T-helper 1 cell treated with Interleukin-12 subunit alpha and Interleukin-12 subunit beta and Interleukin-4 antibody, amounts not matched to agents 30 μg/mL and 1 μg/mL, for 36 hours (primary cell): ENCODE results near the gene ZMPSTE24.
A peak's percentile ranks its signal among the peaks of the same experiment; 100 is the strongest.

ENCODE experiments used
- H3K27ac Mint-ChIP-seq: one replicate; pipeline ENCODE4 v1.8.0; 2021; ENCODE audit warnings: mild to moderate bottlenecking, mixed read lengths
- H3K27me3 Mint-ChIP-seq: one replicate; pipeline ENCODE4 v1.8.0; 2021; ENCODE audit warnings: low read depth, mixed read lengths
- H3K36me3 Mint-ChIP-seq: one replicate; pipeline ENCODE4 v1.8.0; 2021; ENCODE audit warnings: low read depth, mixed read lengths
- H3K4me1 Mint-ChIP-seq: one replicate; pipeline ENCODE4 v1.8.0; 2021; ENCODE audit warnings: low read depth, mixed read lengths
- H3K4me3 Mint-ChIP-seq: one replicate; pipeline ENCODE4 v1.8.0; 2021; ENCODE audit warnings: mild to moderate bottlenecking, moderate library complexity, mixed read lengths
- H3K9me3 Mint-ChIP-seq: one replicate; pipeline ENCODE4 v1.8.0; 2021; ENCODE audit warnings: mixed read lengths

ZMPSTE24 gene

GRCh38 chr1:40247655-40248054, 10.4 kb upstream of the ZMPSTE24 start, which contains the start of gene TMCO2:
TMCO2 (plus strand) TSS chr1:40247937; CDS start chr1:40247994, 57 bp downstream.
- H3K27ac Mint-ChIP-seq: no peak within 1 kb of the TSS
- H3K36me3 Mint-ChIP-seq: peaks cover 1% of the 10 kb centered on the region
- H3K4me1 Mint-ChIP-seq: peaks cover 21% of the 10 kb centered on the region
- no peaks in the 10 kb centered on the region for H3K9me3 Mint-ChIP-seq
- no peak within 1 kb of the TSS for H3K4me3 Mint-ChIP-seq
- H3K27me3 Mint-ChIP-seq: no peaks in the 10 kb centered on the region

- peaks cover 24% of the 10 kb centered on the region for H3K4me1 Mint-ChIP-seq
- H3K36me3 Mint-ChIP-seq: peaks cover 1% of the 10 kb centered on the region
- no peaks in the 10 kb centered on the region for H3K9me3 Mint-ChIP-seq
- no peaks in the 10 kb centered on the region for H3K27me3 Mint-ChIP-seq
- H3K27ac Mint-ChIP-seq: no peak overlapping the region
- H3K4me3 Mint-ChIP-seq: no peak overlapping the region
Measured at GRCh38 chr1:40248412-40248811, 9.6 kb upstream of the ZMPSTE24 start.

- no peaks in the 10 kb centered on the region for H3K9me3 Mint-ChIP-seq
- no peak overlapping the region for H3K27ac Mint-ChIP-seq
Measured at GRCh38 chr1:40251456-40251855, 6.6 kb upstream of the ZMPSTE24 start.

GRCh38 chr1:40252601-40253000, 5.4 kb upstream of the ZMPSTE24 start:
- Mint-ChIP-seq H3K4me1 (peaks cover 18% of the 10 kb centered on the region), H3K27me3 (no peaks in the 10 kb centered on the region), H3K4me3 (no peak overlapping the region), H3K27ac (no peak overlapping the region), H3K36me3 (peaks cover 8% of the 10 kb centered on the region), H3K9me3 (no peaks in the 10 kb centered on the region)

More at GRCh38 chr1:40251456-40251855, 6.6 kb upstream of the ZMPSTE24 start:
- Mint-ChIP-seq H3K27me3 (no peaks in the 10 kb centered on the region), H3K4me3 (no peak overlapping the region), H3K4me1 (peaks cover 15% of the 10 kb centered on the region), H3K36me3 (peaks cover 8% of the 10 kb centered on the region)

GRCh38 chr1:40255231-40255630, 2.8 kb upstream of the ZMPSTE24 start:
- Mint-ChIP-seq H3K36me3 (peaks cover 9% of the 10 kb centered on the region), H3K27ac (no peak overlapping the region), H3K4me1 (peaks cover 24% of the 10 kb centered on the region), H3K4me3 (no peak overlapping the region), H3K9me3 (no peaks in the 10 kb centered on the region), H3K27me3 (no peaks in the 10 kb centered on the region)

GRCh38 chr1:40256401-40257084, 1.5 kb upstream of the ZMPSTE24 start:
- H3K27me3 Mint-ChIP-seq: no peaks in the 10 kb centered on the region
- H3K4me3 Mint-ChIP-seq: peak overlapping the region; percentile 65
- H3K27ac Mint-ChIP-seq: peak overlapping the region; percentile 98
- H3K36me3 Mint-ChIP-seq: peaks cover 20% of the 10 kb centered on the region
- H3K9me3 Mint-ChIP-seq: no peaks in the 10 kb centered on the region
- H3K4me1 Mint-ChIP-seq: peaks cover 19% of the 10 kb centered on the region

GRCh38 chr1:40257313-40257687, 736 bp upstream of the ZMPSTE24 start:
- Mint-ChIP-seq H3K27ac (peak overlapping the region; percentile 98), H3K4me3 (peak overlapping the region; percentile 94), H3K9me3 (no peaks in the 10 kb centered on the region), H3K4me1 (peaks cover 19% of the 10 kb centered on the region), H3K36me3 (peaks cover 26% of the 10 kb centered on the region), H3K27me3 (no peaks in the 10 kb centered on the region)

GRCh38 chr1:40258445-40258769, 371 bp downstream of the ZMPSTE24 start:
- H3K36me3 Mint-ChIP-seq: peaks cover 35% of the 10 kb centered on the region
- H3K27me3 Mint-ChIP-seq: no peaks in the 10 kb centered on the region
- H3K4me1 Mint-ChIP-seq: peaks cover 26% of the 10 kb centered on the region
- peak overlapping the region; percentile 98 for H3K27ac Mint-ChIP-seq
- H3K4me3 Mint-ChIP-seq: peak overlapping the region; percentile 94
- H3K9me3 Mint-ChIP-seq: no peaks in the 10 kb centered on the region

GRCh38 chr1:40264354-40264781, 6.3 kb downstream of the ZMPSTE24 start:
- Mint-ChIP-seq H3K27ac (no peak overlapping the region), H3K36me3 (peaks cover 45% of the 10 kb centered on the region), H3K4me1 (peaks cover 22% of the 10 kb centered on the region), H3K27me3 (no peaks in the 10 kb centered on the region), H3K4me3 (no peak overlapping the region), H3K9me3 (no peaks in the 10 kb centered on the region)

- Mint-ChIP-seq H3K9me3 (no peaks in the 10 kb centered on the region), H3K27ac (no peak overlapping the region), H3K4me1 (peaks cover 19% of the 10 kb centered on the region), H3K4me3 (no peak overlapping the region), H3K36me3 (peaks cover 50% of the 10 kb centered on the region), H3K27me3 (no peaks in the 10 kb centered on the region)
Measured at GRCh38 chr1:40265298-40265697, 7.3 kb downstream of the ZMPSTE24 start.

- H3K27me3 Mint-ChIP-seq: no peaks in the 10 kb centered on the region
- no peak overlapping the region for H3K4me3 Mint-ChIP-seq
- H3K36me3 Mint-ChIP-seq: peaks cover 50% of the 10 kb centered on the region
- H3K27ac Mint-ChIP-seq: no peak overlapping the region
- no peaks in the 10 kb centered on the region for H3K9me3 Mint-ChIP-seq
- peaks cover 23% of the 10 kb centered on the region for H3K4me1 Mint-ChIP-seq
Measured at GRCh38 chr1:40265919-40266318, 7.9 kb downstream of the ZMPSTE24 start.

- Mint-ChIP-seq H3K4me1 (peaks cover 23% of the 10 kb centered on the region), H3K4me3 (no peak overlapping the region), H3K36me3 (peaks cover 47% of the 10 kb centered on the region), H3K27ac (no peak overlapping the region), H3K9me3 (no peaks in the 10 kb centered on the region), H3K27me3 (no peaks in the 10 kb centered on the region)
Measured at GRCh38 chr1:40266786-40267535, 8.9 kb downstream of the ZMPSTE24 start.

- peaks cover 47% of the 10 kb centered on the region for H3K36me3 Mint-ChIP-seq
- peaks cover 19% of the 10 kb centered on the region for H3K4me1 Mint-ChIP-seq
Measured at GRCh38 chr1:40267767-40268187, 9.7 kb downstream of the ZMPSTE24 start.

GRCh38 chr1:40268211-40268610, 10.2 kb downstream of the ZMPSTE24 start:
- Mint-ChIP-seq H3K4me1 (peaks cover 15% of the 10 kb centered on the region), H3K36me3 (peaks cover 45% of the 10 kb centered on the region)

More at GRCh38 chr1:40267767-40268187, 9.7 kb downstream of the ZMPSTE24 start:
- H3K9me3 Mint-ChIP-seq: no peaks in the 10 kb centered on the region
- H3K4me3 Mint-ChIP-seq: no peak overlapping the region
- no peaks in the 10 kb centered on the region for H3K27me3 Mint-ChIP-seq
- H3K27ac Mint-ChIP-seq: no peak overlapping the region

More at GRCh38 chr1:40268211-40268610, 10.2 kb downstream of the ZMPSTE24 start:
- Mint-ChIP-seq H3K4me3 (no peak overlapping the region), H3K27me3 (no peaks in the 10 kb centered on the region), H3K27ac (no peak overlapping the region), H3K9me3 (no peaks in the 10 kb centered on the region)
